Thyroid gland (tissue), 4 donors: ENCODE data around the gene RCAN1.

Source experiments
- CTCF ChIP-seq, 6 experiments: fragments of 200-600 bp in 3 of 6; fragments of 450-650 bp in 3 of 6; sonication (generic) in 3 of 6; IDR thresholded peaks; one replicate each; pipeline ENCODE4 v1.5.1; 2016 to 2019; ENCODE audit warnings: antibody characterized with exemption in 6 of 6, mild to moderate bottlenecking in 2 of 6, inconsistent platforms in 1 of 6, moderate library complexity in 1 of 6
- POLR2A ChIP-seq, 2 donors: fragments of 450-650 bp; IDR thresholded peaks; one replicate each; pipeline ENCODE4 v1.6.1; 2017; ENCODE audit warnings: antibody characterized with exemption in 2 of 2, mild to moderate bottlenecking in 2 of 2, moderate library complexity in 1 of 2

GRCh38 chr21:34559089-34559631 lies 55.8 kb downstream of the RCAN1 start:
- no peak for TF ChIP-seq POLR2A (IDR thresholded peaks at IDR 0.05)
- no peak for TF ChIP-seq CTCF (IDR thresholded peaks at IDR 0.05)
